Measurements from ENCODE around the gene TPPP. TPM values are rescaled to one million over a fixed set of nuclear protein-coding genes. Genes with fewer than 3 reads are reported as not detected.
A peak's percentile ranks its signal among the peaks of the same experiment; 100 is the strongest.

Gene TPPP
- total RNA-seq, 1 donor from 2014 or later, result 1.1 TPM

GRCh38 chr5:624118-624950, 68.8 kb downstream of the TPPP start:
- DNase-seq, result no peak

GRCh38 chr5:623531-623930, 69.6 kb downstream of the TPPP start:
- no peak for DNase-seq

- no peak for DNase-seq
Measured at GRCh38 chr5:622946-623522, 70.1 kb downstream of the TPPP start.

GRCh38 chr5:622359-622758, 70.8 kb downstream of the TPPP start:
- no peak for DNase-seq

GRCh38 chr5:621341-621761, 71.8 kb downstream of the TPPP start:
- no peak for DNase-seq

GRCh38 chr5:620586-621180, 72.5 kb downstream of the TPPP start:
- DNase-seq, result no peak

GRCh38 chr5:620152-620551, 73.0 kb downstream of the TPPP start:
- DNase-seq, result no peak

- no peak for DNase-seq
Measured at GRCh38 chr5:619444-619843, 73.7 kb downstream of the TPPP start.

GRCh38 chr5:618450-618849, 74.7 kb downstream of the TPPP start:
- no peak for DNase-seq

GRCh38 chr5:617896-618295, 75.3 kb downstream of the TPPP start:
- no peak for DNase-seq

GRCh38 chr5:616484-617039, 76.6 kb downstream of the TPPP start:
- no peak for DNase-seq

GRCh38 chr5:612498-613424, 80.4 kb downstream of the TPPP start:
- no peak for DNase-seq

- DNase-seq, result peak; percentile 84
Measured at GRCh38 chr5:611731-612486, 81.2 kb downstream of the TPPP start, which contains the start of gene CEP72. Gene CEP72, plus strand, starts transcription at chr5:612340. Its CDS starts 22 bp downstream, at chr5:612362.

GRCh38 chr5:610744-611730, 82.1 kb downstream of the TPPP start:
- DNase-seq, result no peak

- no peak for DNase-seq
Measured at GRCh38 chr5:610011-610743, 83.0 kb downstream of the TPPP start.
